GM18873 (cell line): ENCODE measurements around the gene KHNYN.

Experiments
- ATAC-seq: cut with Tn5 transposase; IDR thresholded peaks from one replicate; pipeline ENCODE4 v1.9.1; 2021; ENCODE audit warnings: mild to moderate bottlenecking, moderate library complexity, moderate number of reproducible peaks; ENCODE audit not compliant: unreplicated experiment, low FRiP score

The KHNYN gene

DNA sequence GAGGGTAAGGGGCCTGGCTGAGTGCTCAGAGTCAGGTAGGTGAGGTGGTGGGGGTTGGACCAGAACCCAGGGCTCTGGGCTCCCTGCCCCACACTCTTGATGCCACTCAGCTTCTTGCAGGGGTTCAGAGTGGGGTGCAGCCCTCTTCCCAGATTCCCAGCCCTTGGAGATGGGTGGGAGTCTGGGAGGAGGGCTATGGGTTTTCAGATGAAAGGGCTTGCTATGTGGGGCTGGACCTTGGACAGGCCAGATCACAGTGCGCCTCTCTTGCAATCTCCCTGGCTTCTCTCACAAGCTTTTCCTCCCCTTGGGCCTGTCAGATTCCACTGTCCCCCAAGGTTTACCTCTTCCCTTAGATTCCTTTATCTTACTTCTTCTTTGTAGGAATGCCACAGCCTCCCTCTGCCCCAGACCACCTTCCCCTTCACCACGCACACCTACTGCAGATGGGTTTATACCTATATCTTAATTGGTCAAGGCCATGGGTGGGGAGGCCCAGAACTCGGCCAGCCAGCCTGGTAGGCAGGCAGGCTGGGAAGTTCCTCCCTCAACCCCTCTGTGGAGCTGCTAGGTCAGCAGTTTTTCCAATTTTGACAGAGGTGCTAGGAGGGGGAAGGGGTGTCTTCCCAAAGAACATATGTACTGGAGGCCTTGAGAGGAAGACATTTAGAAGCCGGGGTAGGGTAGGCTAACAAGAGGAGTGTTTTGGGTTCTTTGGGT lies 29.6 kb upstream of the KHNYN start:
- ATAC-seq, result no peak

DNA sequence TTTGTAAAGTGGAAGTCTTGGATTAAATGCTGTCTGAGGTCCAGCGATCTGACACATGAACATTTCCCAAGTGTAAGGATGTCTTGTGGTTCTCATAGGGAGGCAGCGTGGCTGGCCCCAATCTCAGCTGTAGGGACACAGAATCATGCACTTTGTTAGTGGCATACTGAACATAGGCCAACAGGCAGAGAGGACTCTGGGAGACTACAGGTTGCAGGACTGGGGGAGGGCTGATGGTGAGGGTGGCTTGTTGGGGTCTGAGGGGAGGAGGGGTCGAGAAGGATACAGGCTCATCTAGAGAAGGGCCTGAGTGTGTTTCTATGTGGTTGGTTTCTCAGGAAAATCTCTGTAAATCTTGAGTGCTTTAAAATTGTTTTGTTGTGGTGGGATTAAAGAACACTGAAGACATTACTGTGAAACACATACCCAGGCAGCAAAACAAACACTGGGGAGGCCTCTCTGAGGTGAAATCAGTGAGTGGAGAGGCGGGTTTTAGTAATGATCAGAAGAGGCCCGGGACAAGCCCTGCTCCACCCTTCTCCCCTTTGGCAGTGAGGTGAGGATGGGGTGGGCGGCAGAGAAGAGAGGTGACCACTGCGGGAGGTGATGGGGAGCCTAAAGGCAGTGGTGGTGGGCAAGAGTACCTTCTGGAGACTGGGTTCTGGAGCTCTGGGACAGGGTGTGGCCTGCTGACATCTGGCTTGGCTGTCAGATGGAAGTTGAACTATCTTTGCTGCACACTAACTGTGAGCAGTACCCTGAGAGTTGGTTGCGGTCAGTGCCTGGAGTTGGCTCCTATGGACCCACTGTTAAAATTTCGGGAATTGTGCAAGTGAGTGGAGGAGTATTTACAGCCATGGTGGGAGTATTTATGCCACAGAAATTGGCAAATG lies 27.7 kb upstream of the KHNYN start:
- ATAC-seq, result no peak

DNA sequence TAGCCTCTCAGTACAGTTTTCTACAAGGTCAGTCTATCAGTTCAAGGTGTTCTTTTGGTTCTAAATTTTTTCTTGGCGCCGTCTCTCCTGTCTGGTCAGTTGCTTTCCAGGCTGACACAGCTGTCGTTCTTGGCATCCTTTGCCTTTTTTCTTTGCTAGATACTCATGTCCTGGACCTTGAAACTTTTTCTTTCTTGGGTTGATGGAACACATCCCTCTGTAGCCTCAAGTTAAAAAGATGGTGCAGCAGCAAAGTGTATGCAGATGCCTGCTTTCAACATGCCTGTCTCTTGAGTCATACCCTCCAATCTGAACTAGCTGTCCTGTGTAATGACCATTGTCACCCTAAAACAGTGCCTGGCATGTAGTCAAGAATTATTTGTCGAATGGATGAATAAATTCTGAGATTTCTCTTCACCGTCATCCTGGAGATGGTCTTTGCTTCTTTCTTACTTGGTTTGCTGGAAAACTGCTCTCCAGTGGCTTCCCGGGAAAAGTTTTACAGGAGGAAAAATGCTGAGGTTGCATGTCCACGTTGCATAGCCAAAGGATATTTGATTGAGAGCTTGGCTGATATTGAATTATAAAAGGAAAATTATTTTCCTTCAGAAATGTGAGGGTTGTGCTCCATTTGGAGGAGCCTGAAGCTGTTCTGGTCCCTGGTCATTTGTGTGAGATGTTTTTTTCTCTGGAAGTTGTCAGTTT lies 26.3 kb upstream of the KHNYN start:
- no peak for ATAC-seq

DNA sequence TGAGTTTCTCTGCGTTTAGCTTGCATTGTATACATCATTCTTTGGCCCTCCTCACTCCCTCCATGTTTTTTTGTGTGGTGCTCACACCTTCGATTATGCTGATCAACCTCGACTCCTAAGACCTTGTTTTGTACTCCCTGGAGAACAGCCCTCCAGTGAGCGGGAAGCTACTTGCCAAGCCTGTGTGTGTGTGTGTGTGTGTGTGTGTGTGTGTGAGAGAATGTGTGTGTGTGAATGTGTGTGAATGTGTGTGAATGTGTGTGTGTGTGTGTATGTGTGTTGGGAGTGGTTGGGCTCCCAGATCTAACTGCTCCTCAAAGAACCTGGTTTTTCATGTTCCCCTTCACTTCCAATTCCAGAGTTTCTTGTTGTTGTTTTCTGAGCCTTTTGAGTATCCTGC lies 24.9 kb upstream of the KHNYN start:
- ATAC-seq, result no peak

DNA sequence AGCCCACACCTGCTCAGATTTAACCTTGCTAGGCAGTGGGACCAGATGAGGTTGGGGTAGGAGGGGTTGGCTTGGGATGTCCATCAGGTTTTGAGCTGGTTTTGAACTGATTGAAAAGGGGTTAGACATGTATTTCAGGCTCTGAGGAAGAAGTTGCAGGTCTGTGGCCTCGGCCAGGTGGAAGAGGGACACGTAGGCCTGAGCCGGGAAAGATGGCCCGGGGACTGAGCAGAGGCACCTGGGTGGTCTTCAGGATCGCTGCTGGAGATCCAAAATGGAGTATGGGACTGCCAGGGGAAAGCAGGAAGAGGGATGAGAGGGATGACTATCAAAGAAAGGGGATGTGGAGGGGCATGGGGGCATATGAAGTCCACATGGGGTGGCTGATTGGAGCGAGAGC lies 23.3 kb upstream of the KHNYN start:
- no peak for ATAC-seq

DNA sequence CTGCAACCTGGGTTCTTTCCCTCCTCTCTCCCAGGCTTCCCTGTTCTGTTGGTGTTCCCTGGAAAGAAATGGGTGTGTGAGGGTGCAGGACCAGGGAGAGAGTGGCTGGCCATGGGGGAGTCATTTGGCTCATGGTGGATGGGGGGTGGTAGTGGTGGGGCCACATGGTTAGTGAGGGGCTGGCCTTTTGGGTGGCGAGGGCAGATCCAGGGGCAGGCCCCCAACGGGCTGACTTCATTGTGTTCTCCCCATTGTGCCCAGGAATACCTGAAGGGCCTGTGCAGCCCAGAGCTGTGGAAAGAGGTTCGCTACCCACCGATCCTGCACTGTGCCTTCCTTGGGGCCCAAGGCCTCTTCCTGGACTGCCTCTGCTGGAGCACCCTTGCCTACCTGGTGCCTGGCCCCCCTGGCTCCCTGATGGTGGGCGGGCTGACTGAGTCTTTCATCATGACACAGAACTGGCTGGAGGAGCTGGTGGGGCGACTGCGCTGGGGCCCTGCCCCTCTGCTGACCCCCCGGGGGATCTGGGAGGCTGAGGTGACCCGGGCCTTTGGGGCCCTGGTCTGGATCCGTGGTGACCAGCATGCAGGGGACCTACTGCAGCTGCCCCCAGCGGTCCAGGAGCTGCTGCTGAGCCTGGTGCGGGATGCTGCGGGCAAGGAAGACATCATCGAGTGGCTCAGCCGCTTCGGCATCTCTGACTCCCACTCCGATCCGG lies 22.0 kb upstream of the KHNYN start:
- ATAC-seq, result no peak

DNA sequence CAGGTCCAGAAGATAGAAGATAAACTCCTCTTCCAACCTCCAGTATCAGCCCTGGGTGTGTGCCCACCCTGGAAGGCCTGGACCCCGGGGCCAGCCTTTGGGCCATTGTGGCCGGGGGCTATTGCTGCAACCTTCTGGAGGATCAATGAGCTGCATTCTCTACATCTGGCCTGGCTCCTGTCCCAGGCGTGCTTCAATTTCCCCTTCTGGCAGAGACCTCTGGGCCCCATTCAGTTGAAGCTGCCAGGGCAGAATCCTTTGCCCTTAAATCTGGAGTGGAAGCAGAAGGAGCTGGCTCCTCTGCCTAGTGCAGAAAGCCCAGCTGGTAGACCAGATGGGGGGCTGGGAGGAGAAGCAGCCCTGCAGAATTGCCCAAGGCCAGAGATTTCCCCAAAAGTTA lies 21.0 kb upstream of the KHNYN start:
- ATAC-seq, result no peak

DNA sequence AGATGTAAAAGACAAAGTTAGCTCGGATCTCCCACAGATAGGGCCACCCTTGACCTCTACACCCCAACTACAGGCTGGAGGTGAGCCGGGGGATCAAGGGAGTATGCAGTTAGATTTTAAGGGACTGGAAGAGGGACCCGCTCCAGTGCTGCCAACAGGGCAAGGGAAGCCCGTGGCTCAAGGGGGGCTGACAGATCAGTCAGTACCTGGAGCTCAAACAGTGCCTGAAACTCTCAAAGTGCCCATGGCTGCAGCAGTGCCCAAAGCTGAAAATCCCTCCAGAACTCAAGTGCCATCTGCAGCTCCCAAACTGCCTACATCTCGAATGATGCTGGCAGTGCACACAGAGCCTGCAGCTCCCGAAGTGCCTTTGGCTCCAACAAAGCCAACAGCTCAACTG lies 20.6 kb upstream of the KHNYN start:
- no peak for ATAC-seq

DNA sequence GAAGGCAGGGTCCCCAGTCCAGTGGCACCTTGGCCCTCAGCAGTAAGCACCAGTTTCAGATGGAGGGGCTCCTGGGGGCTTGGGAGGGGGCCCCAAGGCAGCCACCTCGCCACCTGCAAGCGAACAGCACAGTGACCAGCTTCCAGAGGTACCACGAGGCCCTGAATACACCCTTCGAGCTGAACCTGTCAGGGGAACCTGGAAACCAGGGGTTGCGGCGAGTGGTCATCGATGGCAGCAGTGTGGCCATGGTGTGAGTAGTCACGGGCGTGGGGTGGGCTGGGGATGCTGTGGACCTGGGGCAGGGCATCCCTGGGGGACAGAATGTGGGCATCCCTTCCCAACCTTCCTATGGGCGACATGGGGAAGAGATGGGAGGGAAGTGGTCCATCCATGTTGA lies 19.8 kb upstream of the KHNYN start:
- ATAC-seq, result no peak

DNA sequence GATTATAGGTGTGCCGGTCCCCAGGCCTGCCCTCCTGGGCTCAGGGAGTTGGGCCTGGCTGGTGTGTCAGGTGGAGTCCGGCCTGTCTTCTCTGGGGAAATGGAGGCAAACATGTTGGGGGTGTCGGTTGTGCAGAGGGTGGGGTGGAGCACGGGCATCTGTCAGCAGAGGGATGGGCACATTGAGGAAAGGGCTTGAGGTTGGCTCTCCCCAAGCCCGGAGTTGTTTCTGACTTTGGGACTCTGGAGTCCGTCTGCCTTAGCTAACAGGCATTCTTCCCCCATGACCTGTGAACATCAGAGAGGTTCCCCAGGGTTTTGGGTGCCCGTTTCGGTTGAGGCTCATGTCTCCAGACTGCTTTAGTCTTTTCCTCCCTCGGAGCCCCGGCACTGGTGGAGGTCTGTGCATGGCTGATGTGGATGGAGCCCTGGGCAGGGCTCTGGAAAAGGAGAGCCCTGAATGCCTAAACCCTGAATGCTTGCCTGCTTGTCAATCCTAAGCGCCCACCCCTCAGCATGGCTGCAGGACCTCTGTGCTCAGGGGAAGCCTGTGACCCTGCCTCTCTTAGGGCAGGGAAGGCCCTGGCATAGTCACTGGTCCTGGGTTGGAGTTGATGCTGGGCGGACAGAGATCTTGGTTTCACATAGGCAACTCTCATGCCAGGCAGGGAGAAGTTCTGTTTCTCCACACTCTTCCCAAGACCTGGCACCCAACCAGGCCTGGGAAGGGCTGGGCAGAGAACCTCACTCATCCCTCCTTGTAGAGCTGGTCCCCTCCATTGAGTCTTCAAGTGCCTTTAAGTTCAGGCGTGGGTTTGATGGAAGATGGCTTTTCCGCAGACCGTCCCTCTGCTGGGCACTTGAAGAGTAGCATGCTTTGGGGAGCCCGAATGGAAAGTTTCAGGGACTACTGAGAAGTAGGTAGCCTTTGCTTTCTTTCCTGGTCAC lies 18.0 kb upstream of the KHNYN start:
- ATAC-seq, result no peak

DNA sequence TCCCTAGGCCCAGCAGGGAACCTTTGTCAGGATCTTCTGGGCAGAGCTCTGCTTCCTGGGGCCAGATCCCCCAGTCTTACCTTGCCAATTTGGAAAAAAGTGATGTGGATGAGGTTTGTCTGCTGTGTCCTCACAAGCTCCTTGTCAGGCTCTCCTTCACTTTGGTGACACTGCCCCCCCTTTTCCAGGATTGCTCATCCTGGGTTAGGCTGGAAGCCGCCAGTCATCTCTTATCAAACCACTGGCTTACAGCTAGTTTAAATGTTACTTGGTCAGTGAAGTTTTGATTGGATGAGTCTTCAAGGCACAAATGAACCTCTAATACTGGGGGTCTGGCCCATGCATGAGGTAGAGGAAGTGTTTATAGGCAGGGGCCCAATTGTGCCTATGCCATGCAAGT lies 15.7 kb upstream of the KHNYN start:
- ATAC-seq, result no peak

DNA sequence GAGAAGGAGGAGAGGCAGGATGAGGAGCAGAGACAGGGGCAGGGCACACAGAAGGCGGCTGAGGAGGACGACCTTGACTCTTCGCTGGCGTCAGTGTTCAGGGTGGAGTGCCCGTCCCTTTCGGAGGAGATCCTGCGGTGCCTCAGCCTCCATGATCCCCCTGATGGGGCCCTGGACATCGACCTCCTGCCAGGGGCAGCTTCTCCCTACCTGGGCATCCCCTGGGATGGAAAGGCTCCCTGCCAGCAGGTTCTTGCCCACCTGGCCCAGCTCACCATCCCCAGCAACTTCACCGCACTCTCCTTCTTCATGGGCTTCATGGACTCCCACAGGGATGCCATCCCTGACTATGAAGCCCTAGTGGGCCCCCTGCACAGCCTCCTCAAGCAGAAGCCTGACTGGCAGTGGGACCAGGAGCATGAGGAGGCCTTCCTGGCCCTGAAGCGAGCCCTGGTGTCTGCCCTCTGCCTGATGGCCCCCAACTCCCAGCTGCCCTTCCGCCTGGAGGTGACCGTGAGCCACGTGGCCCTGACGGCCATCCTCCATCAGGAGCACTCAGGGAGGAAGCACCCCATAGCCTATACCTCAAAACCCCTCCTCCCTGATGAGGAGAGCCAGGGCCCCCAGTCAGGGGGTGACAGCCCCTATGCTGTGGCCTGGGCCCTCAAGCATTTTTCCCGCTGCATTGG lies 14.9 kb upstream of the KHNYN start:
- ATAC-seq, result no peak

DNA sequence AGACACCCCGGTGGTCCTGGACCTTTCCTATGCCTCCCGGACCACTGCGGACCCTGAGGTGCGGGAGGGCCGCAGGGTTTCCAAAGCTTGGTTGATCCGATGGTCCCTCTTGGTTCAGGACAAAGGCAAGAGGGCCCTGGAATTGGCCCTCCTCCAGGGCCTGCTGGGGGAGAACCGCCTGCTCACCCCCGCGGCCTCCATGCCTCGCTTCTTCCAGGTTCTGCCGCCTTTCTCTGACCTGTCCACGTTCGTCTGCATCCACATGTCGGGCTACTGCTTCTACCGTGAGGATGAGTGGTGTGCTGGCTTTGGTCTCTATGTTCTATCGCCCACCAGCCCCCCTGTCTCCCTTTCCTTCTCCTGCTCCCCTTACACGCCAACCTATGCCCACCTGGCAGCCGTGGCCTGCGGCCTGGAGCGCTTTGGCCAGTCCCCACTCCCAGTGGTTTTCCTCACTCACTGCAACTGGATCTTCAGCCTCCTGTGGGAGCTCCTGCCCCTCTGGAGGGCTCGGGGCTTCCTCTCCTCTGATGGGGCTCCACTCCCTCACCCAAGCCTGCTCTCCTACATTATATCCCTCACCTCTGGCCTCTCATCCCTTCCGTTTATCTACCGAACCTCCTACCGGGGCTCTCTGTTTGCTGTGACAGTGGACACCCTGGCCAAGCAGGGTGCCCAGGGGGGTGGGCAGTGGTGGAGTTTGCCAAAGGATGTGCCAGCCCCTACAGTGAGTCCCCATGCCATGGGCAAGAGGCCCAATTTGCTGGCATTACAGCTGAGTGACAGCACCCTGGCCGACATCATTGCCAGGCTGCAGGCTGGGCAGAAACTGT lies 14.1 kb upstream of the KHNYN start:
- no peak for ATAC-seq

DNA sequence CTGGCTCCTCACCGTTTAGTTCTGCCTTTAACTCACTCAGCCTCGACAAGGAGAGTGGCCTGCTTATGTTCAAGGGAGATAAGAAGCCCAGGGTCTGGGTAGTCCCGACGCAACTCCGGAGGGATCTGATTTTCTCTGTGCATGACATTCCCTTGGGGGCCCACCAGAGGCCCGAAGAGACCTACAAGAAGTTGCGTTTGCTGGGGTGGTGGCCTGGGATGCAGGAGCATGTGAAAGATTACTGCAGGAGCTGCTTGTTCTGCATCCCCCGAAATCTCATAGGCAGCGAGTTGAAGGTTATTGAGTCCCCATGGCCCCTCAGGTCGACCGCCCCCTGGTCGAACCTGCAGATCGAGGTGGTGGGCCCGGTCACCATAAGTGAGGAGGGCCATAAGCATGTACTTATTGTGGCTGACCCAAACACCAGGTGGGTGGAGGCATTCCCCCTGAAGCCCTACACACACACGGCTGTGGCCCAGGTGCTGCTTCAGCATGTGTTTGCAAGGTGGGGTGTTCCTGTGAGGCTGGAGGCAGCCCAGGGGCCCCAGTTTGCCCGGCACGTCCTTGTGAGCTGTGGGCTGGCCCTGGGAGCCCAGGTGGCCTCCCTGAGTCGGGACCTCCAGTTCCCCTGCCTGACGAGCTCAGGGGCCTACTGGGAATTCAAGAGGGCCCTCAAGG lies 13.4 kb upstream of the KHNYN start:
- no peak for ATAC-seq

DNA sequence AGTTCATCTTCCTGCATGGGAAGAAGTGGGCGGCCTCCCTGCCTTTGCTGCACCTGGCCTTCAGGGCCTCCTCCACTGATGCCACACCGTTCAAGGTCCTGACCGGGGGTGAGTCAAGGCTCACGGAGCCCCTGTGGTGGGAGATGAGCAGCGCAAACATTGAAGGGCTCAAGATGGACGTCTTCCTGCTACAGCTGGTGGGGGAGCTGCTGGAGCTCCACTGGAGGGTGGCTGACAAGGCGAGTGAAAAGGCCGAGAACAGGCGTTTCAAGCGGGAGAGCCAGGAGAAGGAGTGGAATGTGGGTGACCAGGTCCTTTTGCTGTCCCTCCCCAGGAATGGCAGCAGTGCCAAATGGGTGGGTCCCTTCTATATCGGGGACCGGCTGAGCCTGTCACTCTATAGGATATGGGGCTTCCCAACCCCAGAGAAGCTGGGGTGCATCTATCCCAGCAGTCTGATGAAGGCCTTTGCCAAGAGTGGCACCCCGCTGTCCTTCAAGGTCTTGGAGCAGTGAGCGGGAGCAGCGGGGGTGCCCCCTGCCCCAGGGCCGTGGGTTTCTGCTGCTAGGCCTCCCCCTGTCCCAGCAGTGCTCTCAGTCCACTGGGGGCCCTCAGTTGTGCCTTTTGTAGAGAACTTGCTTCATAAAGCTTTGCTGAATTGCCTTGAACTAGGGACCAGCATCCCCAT lies 12.7 kb upstream of the KHNYN start:
- no peak for ATAC-seq

DNA sequence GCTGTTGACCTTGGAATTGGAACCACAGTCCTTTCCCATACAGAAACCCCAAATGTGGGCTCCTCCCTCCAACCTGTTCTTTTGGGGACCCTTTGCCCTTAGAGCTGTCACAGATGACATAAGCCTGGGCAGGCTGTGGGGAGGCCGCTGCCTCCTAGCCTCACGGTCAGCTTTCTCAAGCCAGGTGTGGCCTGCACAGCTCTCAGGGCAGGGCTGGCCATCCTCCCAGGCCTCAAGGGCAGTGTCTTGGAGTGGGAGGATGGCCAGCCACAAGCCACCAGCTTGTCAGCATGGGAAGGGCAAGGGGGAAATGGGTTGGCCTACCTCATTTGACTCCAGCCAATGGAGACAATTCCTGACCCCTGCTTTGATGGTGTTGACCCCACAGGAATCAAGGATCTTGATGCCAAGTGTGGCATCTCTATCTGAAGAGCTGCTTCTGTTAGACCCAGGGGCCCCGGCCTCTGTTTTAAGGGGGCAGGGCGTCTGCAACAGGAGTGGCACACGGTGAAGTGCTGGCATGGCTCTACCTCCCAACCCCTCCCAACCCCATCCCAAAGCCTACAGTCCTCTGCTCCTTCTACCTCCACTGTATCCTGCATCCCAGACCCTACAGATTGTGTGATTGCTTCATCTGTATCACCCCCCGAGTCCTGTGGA lies 11.8 kb upstream of the KHNYN start:
- no peak for ATAC-seq

DNA sequence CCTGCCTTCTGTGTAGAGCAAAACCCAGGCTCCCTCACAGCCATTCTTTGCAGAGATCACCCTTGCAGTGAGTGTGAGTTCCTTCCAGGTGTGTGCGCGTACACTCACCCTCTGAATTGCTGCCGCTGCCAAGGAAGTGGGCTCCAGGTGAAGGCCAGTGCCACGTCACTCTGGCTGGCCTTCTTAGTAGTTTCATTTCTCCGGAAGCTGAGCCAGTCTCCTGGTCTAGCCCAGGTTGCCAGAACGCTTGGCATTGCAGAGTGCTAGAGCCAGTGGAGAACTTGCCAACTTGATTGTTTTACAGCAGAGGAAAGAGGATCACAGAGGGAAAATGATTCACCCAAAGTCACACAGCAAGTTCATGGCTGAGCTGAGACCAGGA lies 11.3 kb upstream of the KHNYN start:
- no peak for ATAC-seq
